HL-60 (cell line): ENCODE measurements around the gene EVC.
"Not testable (repeated sequence)": the region's sequence is repeated elsewhere in the genome, so short reads cannot be mapped to it uniquely, and the experiment has no call there.

Source experiments
- DNase-seq, 2 experiments: peaks; one replicate each; pipeline ENCODE4 v3.0.0-alpha.2; 2010 to 2020; ENCODE audit warnings: low read depth in 1 of 2, low spot score in 1 of 2
- H3K27ac ChIP-seq: fragments of 250-450 bp; sonication (Bioruptor Pico); replicated peaks from 2 replicates; pipeline ENCODE4 v1.5.1; 2020; ENCODE audit warnings: mild to moderate bottlenecking, moderate library complexity
- H3K27me3 ChIP-seq: fragments of 250-450 bp; sonication (Bioruptor Pico); 2 replicates; pipeline ENCODE4 v1.5.1; 2021; ENCODE audit warnings: mild to moderate bottlenecking, moderate library complexity; ENCODE audit not compliant: insufficient read depth, poor library complexity, severe bottlenecking
- H3K4me3 ChIP-seq: replicated peaks from 2 replicates; pipeline ENCODE4 v1.5.1; 2011; ENCODE audit warnings: mild to moderate bottlenecking, control low read depth, low read length; ENCODE audit not compliant: insufficient read depth
- CTCF ChIP-seq: IDR thresholded peaks from one replicate; pipeline ENCODE4 v1.5.1; 2011; ENCODE audit warnings: low read length, control low read depth, inconsistent platforms; ENCODE audit not compliant: insufficient read depth
- GABPA ChIP-seq: IDR thresholded peaks from 2 replicates; pipeline ENCODE4 v1.6.1; 2012; ENCODE audit warnings: low read depth
- POLR2AphosphoS5 ChIP-seq: IDR thresholded peaks from 2 replicates; pipeline ENCODE4 v1.6.1; 2012; ENCODE audit warnings: low read depth
- REST ChIP-seq: IDR thresholded peaks from 2 replicates; pipeline ENCODE4 v1.6.1; 2012; ENCODE audit warnings: low read depth; ENCODE audit not compliant: insufficient replicate concordance
- SPI1 ChIP-seq: IDR thresholded peaks from 2 replicates; pipeline ENCODE4 v1.6.1; 2012; ENCODE audit warnings: low read depth, mild to moderate bottlenecking, borderline replicate concordance

Gene EVC

GRCh38 chr4:5851637-5852301, 140.8 kb downstream of the EVC start:
- no peaks in the 10 kb centered on the region for H3K27me3 ChIP-seq
- TF ChIP-seq CTCF (no peak), POLR2AphosphoS5 (no peak)
- H3K4me3 ChIP-seq, result no peak overlapping the region
- H3K27ac ChIP-seq, result no peak overlapping the region
- no peak for DNase-seq

- no peak for DNase-seq
- TF ChIP-seq POLR2AphosphoS5 (no peak), GABPA (no peak), REST (no peak), SPI1 (no peak), CTCF (no peak)
- no peak overlapping the region for H3K27ac ChIP-seq
- no peak overlapping the region for H3K4me3 ChIP-seq
- H3K27me3 ChIP-seq, result no peaks in the 10 kb centered on the region
Observed at GRCh38 chr4:5852523-5853202, 141.7 kb downstream of the EVC start.

- Histone ChIP-seq H3K27me3 (no peaks in the 10 kb centered on the region), H3K27ac (no peak overlapping the region), H3K4me3 (no peak overlapping the region)
- no peak for DNase-seq
- TF ChIP-seq POLR2AphosphoS5 (no peak), GABPA (no peak), SPI1 (no peak), REST (no peak), CTCF (no peak)
Observed at GRCh38 chr4:5854929-5855328, 143.9 kb downstream of the EVC start.

- H3K4me3 ChIP-seq, DNase-seq, H3K27me3 ChIP-seq, H3K27ac ChIP-seq: not testable (repeated sequence)
Observed at GRCh38 chr4:5856362-5856761, 145.4 kb downstream of the EVC start.
